GM23338 (cell line): ENCODE results near the gene SPI1. TPM values are rescaled to one million over a fixed set of nuclear protein-coding genes. Genes with fewer than 3 reads are reported as not detected.

ENCODE experiments used
- ATAC-seq: fragments of 200-7000 bp; cut with Tn5 transposase; 3 replicates; pipeline ENCODE4 v1.9.1; 2020
- DNase-seq: peaks from one replicate; pipeline ENCODE4 v3.0.0-alpha.2; 2015; ENCODE audit warnings: low spot score
- H2AFZ ChIP-seq: fragments of 200-600 bp; sonication (generic); 2 replicates; pipeline ENCODE4 v1.8.0; 2016; ENCODE audit warnings: antibody characterized with exemption, mild to moderate bottlenecking, moderate library complexity
- H3F3A ChIP-seq: fragments of 200-600 bp; sonication (generic); replicated peaks from 2 replicates; pipeline ENCODE4 v1.8.0; 2017; ENCODE audit warnings: antibody characterized with exemption, mixed run types, low read depth
- H3K27ac ChIP-seq: fragments of 200-600 bp; sonication (generic); 2 replicates; pipeline ENCODE4 v1.6.1; 2016; ENCODE audit warnings: low read depth
- H3K27me3 ChIP-seq: fragments of 200-600 bp; sonication (generic); 2 replicates; pipeline ENCODE4 v1.8.0; 2016; ENCODE audit warnings: mild to moderate bottlenecking, mixed run types, moderate library complexity; ENCODE audit not compliant: insufficient read depth
- H3K36me3 ChIP-seq: fragments of 200-600 bp; sonication (generic); 2 replicates; pipeline ENCODE4 v1.8.0; 2016; ENCODE audit warnings: mild to moderate bottlenecking; ENCODE audit not compliant: insufficient read depth
- H3K4me1 ChIP-seq: fragments of 200-600 bp; sonication (generic); 2 replicates; pipeline ENCODE4 v1.8.0; 2016; ENCODE audit warnings: mild to moderate bottlenecking, moderate library complexity; ENCODE audit not compliant: insufficient read depth
- H3K4me2 ChIP-seq: fragments of 200-600 bp; sonication (generic); 2 replicates; pipeline ENCODE4 v1.7.1; 2017; ENCODE audit warnings: mixed run types
- H3K4me3 ChIP-seq: fragments of 200-600 bp; sonication (generic); 2 replicates; pipeline ENCODE4 v1.6.1; 2016; ENCODE audit warnings: mixed run types
- H3K79me2 ChIP-seq: fragments of 200-600 bp; sonication (generic); replicated peaks from 2 replicates; pipeline ENCODE4 v1.8.0; 2017; ENCODE audit warnings: mild to moderate bottlenecking; ENCODE audit not compliant: insufficient read depth
- H3K9me2 ChIP-seq: fragments of 200-600 bp; sonication (generic); 2 replicates; pipeline ENCODE4 v1.8.0; 2017; ENCODE audit not compliant: insufficient read depth
- H4K20me1 ChIP-seq: fragments of 200-600 bp; sonication (generic); replicated peaks from 2 replicates; pipeline ENCODE4 v1.8.0; 2017; ENCODE audit warnings: mild to moderate bottlenecking; ENCODE audit not compliant: insufficient read depth
- H3K27ac Mint-ChIP-seq: 2 replicates; pipeline ENCODE4 v1.8.0; 2020; ENCODE audit warnings: inconsistent platforms, mild to moderate bottlenecking, moderate library complexity, mixed read lengths
- H3K27me3 Mint-ChIP-seq: 3 replicates; pipeline ENCODE4 v1.8.0; 2022; ENCODE audit warnings: low read depth, mild to moderate bottlenecking, moderate library complexity, mixed read lengths, inconsistent platforms; ENCODE audit not compliant: insufficient read depth, poor library complexity
- H3K36me3 Mint-ChIP-seq: 3 replicates; pipeline ENCODE4 v1.8.0; 2021; ENCODE audit warnings: low read depth, mild to moderate bottlenecking, inconsistent platforms, moderate library complexity, mixed read lengths
- H3K4me1 Mint-ChIP-seq: 3 replicates; pipeline ENCODE4 v1.8.0; 2020; ENCODE audit warnings: mild to moderate bottlenecking, inconsistent platforms, mixed read lengths
- H3K4me3 Mint-ChIP-seq: 3 replicates; pipeline ENCODE4 v1.8.0; 2021; ENCODE audit warnings: moderate library complexity, mild to moderate bottlenecking, inconsistent platforms, mixed read lengths
- H3K9me3 Mint-ChIP-seq: 3 replicates; pipeline ENCODE4 v1.8.0; 2020; ENCODE audit warnings: moderate library complexity, mild to moderate bottlenecking, inconsistent platforms, mixed read lengths
- CREB1 ChIP-seq: fragments of 250-450 bp; sonication (Bioruptor Pico); IDR thresholded peaks from 2 replicates; pipeline ENCODE4 v1.5.0; 2020; ENCODE audit warnings: low read depth, mild to moderate bottlenecking, moderate library complexity
- CTCF ChIP-seq, 2 experiments: fragments of 200-600 bp in 1 of 2; sonication (generic) in 1 of 2; conservative IDR thresholded peaks; 2 replicates each; pipeline versions ENCODE4 v1.5.1 to v1.6.1; 2016 to 2017; ENCODE audit warnings: antibody characterized with exemption in 2 of 2, low read depth in 2 of 2, mild to moderate bottlenecking in 2 of 2, moderate library complexity in 1 of 2
- EZH2 ChIP-seq: fragments of 200-600 bp; sonication (generic); IDR thresholded peaks from one replicate; pipeline ENCODE4 v1.8.0; 2017; ENCODE audit warnings: antibody characterized with exemption, mild to moderate bottlenecking, low read depth; ENCODE audit not compliant: unreplicated experiment
- EZH2phosphoT487 ChIP-seq: fragments of 200-600 bp; sonication (generic); IDR thresholded peaks from one replicate; pipeline ENCODE4 v1.8.1; 2018; ENCODE audit warnings: antibody characterized with exemption; ENCODE audit not compliant: unreplicated experiment
- JUNB ChIP-seq: IDR thresholded peaks from one replicate; pipeline ENCODE4 v1.6.1; 2016; ENCODE audit warnings: antibody characterized with exemption; ENCODE audit not compliant: unreplicated experiment
- STAT1 ChIP-seq: IDR thresholded peaks from one replicate; pipeline ENCODE4 v1.6.1; 2016; ENCODE audit warnings: antibody characterized with exemption; ENCODE audit not compliant: unreplicated experiment
- ZNF331 ChIP-seq: fragments of 250-450 bp; sonication (Bioruptor Pico); IDR thresholded peaks from 2 replicates; pipeline ENCODE4 v1.5.0; 2020; ENCODE audit warnings: low read depth, mild to moderate bottlenecking, moderate library complexity
- polyA plus RNA-seq: library from polyadenylated mRNA; unstranded; fragments of >200 nt; fragmentation: Nextera tagmentation; extraction: Ambion mirVana; gene quantifications from 2 replicates; pipeline ENCODE4 v1.2.1, GENCODE V29; 2016
- total RNA-seq: library from RNA; depleted of rRNA; stranded (reverse); fragments of >200 nt; shearing (Covaris generic); gene quantifications from 2 replicates; pipeline ENCODE4 v1.2.3, GENCODE V29; 2014
- TF ChIP-seq, protein P1 (sequence below): IDR thresholded peaks from one replicate; pipeline ENCODE4 v1.6.1; 2018; ENCODE audit warnings: antibody characterized with exemption; ENCODE audit not compliant: unreplicated experiment

Gene SPI1
- total and polyA plus RNA-seq, 2 experiments from 2014 or later: 0.23 TPM; not detected in 1

- DNase-seq: no peak
- Mint-ChIP-seq H3K27me3 (peaks cover 3% of the 10 kb centered on the region), H3K4me1 (no peaks in the 10 kb centered on the region), H3K9me3 (no peaks in the 10 kb centered on the region), H3K27ac (no peak overlapping the region), H3K36me3 (no peaks in the 10 kb centered on the region), H3K4me3 (no peak overlapping the region)
- Histone ChIP-seq H3F3A (peaks cover 10% of the 10 kb centered on the region; the same call in 1 of the 2 replicates), H3K27ac (no peak overlapping the region), H3K4me1 (no peaks in the 10 kb centered on the region), H3K4me2 (no peak overlapping the region), H3K4me3 (no peak overlapping the region), H4K20me1 (no peaks in the 10 kb centered on the region), H3K79me2 (no peaks in the 10 kb centered on the region), H3K9me2 (no peaks in the 10 kb centered on the region), H3K27me3 (no peaks in the 10 kb centered on the region), H2AFZ (no peak overlapping the region; the same call in 1 of the 2 replicates), H3K36me3 (no peaks in the 10 kb centered on the region)
- no peak for TF ChIP-seq EZH2phosphoT487
- no peak for TF ChIP-seq STAT1
- no peak for TF ChIP-seq JUNB
- TF ChIP-seq ZNF331 (CRISPR knock-in tag): no peak
- TF ChIP-seq CTCF (conservative IDR thresholded peaks at IDR 0.05; ENCODE audit: low read depth in 2 of 2): peak in 1 of 2 experiments; percentile 29; a peak in 2 of 4 replicates
- ATAC-seq: no peak
Measured at GRCh38 chr11:47361419-47361818, 16.9 kb downstream of the SPI1 start.

DNA sequence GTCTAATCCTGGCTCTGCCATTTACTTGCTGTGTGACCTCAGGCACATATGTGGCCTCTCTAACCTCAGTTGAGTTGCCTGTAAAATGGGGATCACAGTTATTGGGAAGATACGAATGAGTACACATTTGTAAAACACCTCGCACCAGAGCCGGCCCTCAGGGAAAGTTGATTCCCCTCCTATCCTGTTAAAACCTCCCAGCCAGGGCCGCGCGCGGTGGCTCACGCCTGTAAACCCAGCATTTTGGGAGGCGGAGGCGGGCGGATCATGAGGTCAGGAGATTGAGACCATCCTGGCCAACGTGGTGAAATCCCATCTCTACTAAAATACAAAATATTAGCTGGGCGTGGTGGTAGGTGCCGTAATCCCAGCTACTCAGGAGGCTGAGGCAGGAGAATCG, 18.0 kb downstream of the SPI1 start:
- Histone ChIP-seq H3K79me2 (no peaks in the 10 kb centered on the region), H3K27me3 (no peaks in the 10 kb centered on the region), H3K4me2 (no peak overlapping the region), H3K4me3 (no peak overlapping the region), H3K4me1 (no peaks in the 10 kb centered on the region), H3F3A (peaks cover 18% of the 10 kb centered on the region), H3K9me2 (no peaks in the 10 kb centered on the region), H3K27ac (no peak overlapping the region), H4K20me1 (no peaks in the 10 kb centered on the region), H3K36me3 (no peaks in the 10 kb centered on the region), H2AFZ (no peak overlapping the region)
- peaks cover 3% of the 10 kb centered on the region for H3K27me3 Mint-ChIP-seq
- no peaks in the 10 kb centered on the region for H3K36me3 Mint-ChIP-seq
- H3K4me3 Mint-ChIP-seq: no peak overlapping the region
- DNase-seq (no peak), ATAC-seq (no peak)
- TF ChIP-seq EZH2 (no peak), ZNF331 (CRISPR knock-in tag) (no peak), EZH2phosphoT487 (no peak), CREB1 (CRISPR knock-in tag) (no peak), CTCF (conservative IDR thresholded peaks at IDR 0.05; ENCODE audit: low read depth in 2 of 2) (no peak), STAT1 (no peak)
- TF ChIP-seq, protein P1, sequence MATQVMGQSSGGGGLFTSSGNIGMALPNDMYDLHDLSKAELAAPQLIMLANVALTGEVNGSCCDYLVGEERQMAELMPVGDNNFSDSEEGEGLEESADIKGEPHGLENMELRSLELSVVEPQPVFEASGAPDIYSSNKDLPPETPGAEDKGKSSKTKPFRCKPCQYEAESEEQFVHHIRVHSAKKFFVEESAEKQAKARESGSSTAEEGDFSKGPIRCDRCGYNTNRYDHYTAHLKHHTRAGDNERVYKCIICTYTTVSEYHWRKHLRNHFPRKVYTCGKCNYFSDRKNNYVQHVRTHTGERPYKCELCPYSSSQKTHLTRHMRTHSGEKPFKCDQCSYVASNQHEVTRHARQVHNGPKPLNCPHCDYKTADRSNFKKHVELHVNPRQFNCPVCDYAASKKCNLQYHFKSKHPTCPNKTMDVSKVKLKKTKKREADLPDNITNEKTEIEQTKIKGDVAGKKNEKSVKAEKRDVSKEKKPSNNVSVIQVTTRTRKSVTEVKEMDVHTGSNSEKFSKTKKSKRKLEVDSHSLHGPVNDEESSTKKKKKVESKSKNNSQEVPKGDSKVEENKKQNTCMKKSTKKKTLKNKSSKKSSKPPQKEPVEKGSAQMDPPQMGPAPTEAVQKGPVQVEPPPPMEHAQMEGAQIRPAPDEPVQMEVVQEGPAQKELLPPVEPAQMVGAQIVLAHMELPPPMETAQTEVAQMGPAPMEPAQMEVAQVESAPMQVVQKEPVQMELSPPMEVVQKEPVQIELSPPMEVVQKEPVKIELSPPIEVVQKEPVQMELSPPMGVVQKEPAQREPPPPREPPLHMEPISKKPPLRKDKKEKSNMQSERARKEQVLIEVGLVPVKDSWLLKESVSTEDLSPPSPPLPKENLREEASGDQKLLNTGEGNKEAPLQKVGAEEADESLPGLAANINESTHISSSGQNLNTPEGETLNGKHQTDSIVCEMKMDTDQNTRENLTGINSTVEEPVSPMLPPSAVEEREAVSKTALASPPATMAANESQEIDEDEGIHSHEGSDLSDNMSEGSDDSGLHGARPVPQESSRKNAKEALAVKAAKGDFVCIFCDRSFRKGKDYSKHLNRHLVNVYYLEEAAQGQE: no peak
- H3K4me1 Mint-ChIP-seq: no peaks in the 10 kb centered on the region
- no peak overlapping the region for H3K27ac Mint-ChIP-seq
- no peaks in the 10 kb centered on the region for H3K9me3 Mint-ChIP-seq
